CD1c-positive myeloid dendritic cell (primary cell): Measurements from ENCODE around the gene LAMB1.

Source experiments
- DNase-seq: peaks from one replicate; pipeline ENCODE4 v3.0.0-alpha.2; 2016; ENCODE audit errors: extremely low spot score

Gene LAMB1

GRCh38 chr7:107998660-107999480 is 4.1 kb downstream of the LAMB1 start:
- no peak for DNase-seq

GRCh38 chr7:107998150-107998549 is 4.8 kb downstream of the LAMB1 start:
- DNase-seq, result no peak

- DNase-seq, result no peak
These were observed 6.7 kb downstream of the LAMB1 start for GRCh38 chr7:107996072-107996882.

GRCh38 chr7:107995184-107996071 is 7.5 kb downstream of the LAMB1 start:
- DNase-seq, result no peak

GRCh38 chr7:107994421-107995030 is 8.4 kb downstream of the LAMB1 start:
- DNase-seq, result no peak

GRCh38 chr7:107993891-107994291 is 9.1 kb downstream of the LAMB1 start:
- DNase-seq, result no peak

GRCh38 chr7:107989618-107990373 is 13.2 kb downstream of the LAMB1 start:
- DNase-seq, result no peak

GRCh38 chr7:107982918-107983389 is 20.0 kb downstream of the LAMB1 start:
- DNase-seq, result no peak

GRCh38 chr7:107982042-107982840 is 20.7 kb downstream of the LAMB1 start:
- DNase-seq, result no peak

GRCh38 chr7:107981466-107981865 is 21.5 kb downstream of the LAMB1 start:
- no peak for DNase-seq

- no peak for DNase-seq
These were observed 22.2 kb downstream of the LAMB1 start for GRCh38 chr7:107980671-107981190.

GRCh38 chr7:107980171-107980570 is 22.8 kb downstream of the LAMB1 start:
- DNase-seq, result no peak

- no peak for DNase-seq
These were observed 24.0 kb downstream of the LAMB1 start for GRCh38 chr7:107978815-107979408.

- DNase-seq, result no peak
These were observed 25.9 kb downstream of the LAMB1 start for GRCh38 chr7:107977048-107977447.

GRCh38 chr7:107976620-107977019 is 26.3 kb downstream of the LAMB1 start:
- no peak for DNase-seq

- no peak for DNase-seq
These were observed 27.5 kb downstream of the LAMB1 start for GRCh38 chr7:107975394-107976013.

GRCh38 chr7:107973861-107974260 is 29.1 kb downstream of the LAMB1 start:
- DNase-seq, result no peak

GRCh38 chr7:107972941-107973376 is 30.0 kb downstream of the LAMB1 start:
- no peak for DNase-seq

GRCh38 chr7:107972075-107972482 is 30.9 kb downstream of the LAMB1 start:
- no peak for DNase-seq
